Hepatocyte (in vitro differentiated cells): ENCODE measurements around the gene PPP2R2B.

Source experiments
- CTCF ChIP-seq: fragments of 200-600 bp; sonication (generic); IDR thresholded peaks from 2 replicates; pipeline ENCODE4 v1.5.1; 2016; ENCODE audit warnings: antibody characterized with exemption, mild to moderate bottlenecking; ENCODE audit not compliant: poor library complexity
- EZH2 ChIP-seq: fragments of 200-600 bp; sonication (generic); IDR thresholded peaks from 2 replicates; pipeline ENCODE4 v1.6.1; 2016; ENCODE audit warnings: antibody characterized with exemption, mild to moderate bottlenecking, borderline replicate concordance
- EZH2phosphoT487 ChIP-seq: fragments of 200-600 bp; sonication (generic); IDR thresholded peaks from one replicate; pipeline ENCODE4 v1.6.1; 2018; ENCODE audit warnings: antibody characterized with exemption, mild to moderate bottlenecking, low read depth, moderate library complexity; ENCODE audit not compliant: unreplicated experiment, severe bottlenecking

- no peak for TF ChIP-seq CTCF
- TF ChIP-seq EZH2 = no peak
- TF ChIP-seq EZH2phosphoT487 = no peak
Observed at GRCh38 chr5:146589028-146589345, 289.6 kb downstream of the PPP2R2B start.
